ENCODE results near the gene PI4KB. TPM values are rescaled to one million over a fixed set of nuclear protein-coding genes. Genes with fewer than 3 reads are reported as not detected.
A peak's percentile ranks its signal among the peaks of the same experiment; 100 is the strongest.

The PI4KB gene
- total RNA-seq, 4 donors from 2014 or later, result 69.9 to 100 (median 72.3) TPM

DNA sequence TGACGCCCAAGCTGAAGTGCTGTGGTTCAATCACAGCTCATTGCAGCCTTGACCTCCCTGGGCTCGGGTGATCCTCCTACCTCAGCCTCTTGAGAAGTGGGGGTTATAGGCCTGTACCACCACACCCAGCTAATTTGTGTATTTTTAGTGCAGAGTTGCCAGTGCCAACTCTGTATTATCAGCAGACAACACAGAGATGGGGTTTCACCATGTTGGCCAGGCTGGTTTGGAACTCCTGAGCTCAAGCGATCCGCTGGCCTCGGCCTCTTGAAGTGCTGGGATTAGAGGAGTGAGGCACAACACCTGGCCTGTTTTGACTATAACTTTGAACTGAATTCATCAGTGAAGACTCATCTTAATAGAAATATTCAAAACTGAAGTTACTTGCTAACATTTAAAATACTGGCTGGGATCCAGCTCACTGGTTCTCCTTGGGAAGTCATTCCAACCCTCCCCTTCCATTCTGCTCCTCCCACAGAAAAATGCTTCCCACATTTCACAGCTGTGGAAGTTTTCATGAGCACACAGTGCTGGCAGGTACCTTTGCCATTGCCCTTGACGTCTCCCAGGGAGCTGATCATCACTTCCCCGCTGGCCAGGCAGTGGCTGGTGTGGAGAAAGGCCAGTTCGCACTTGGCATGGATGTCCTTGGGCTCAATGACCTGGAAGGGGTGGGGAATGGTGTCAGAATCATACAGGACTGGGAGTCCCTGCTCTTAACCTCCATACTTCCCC is 40.6 kb upstream of the PI4KB start:
- TF ChIP-seq POLR2A (IDR thresholded peaks at IDR 0.05), result no peak
- TF ChIP-seq, protein P1, sequence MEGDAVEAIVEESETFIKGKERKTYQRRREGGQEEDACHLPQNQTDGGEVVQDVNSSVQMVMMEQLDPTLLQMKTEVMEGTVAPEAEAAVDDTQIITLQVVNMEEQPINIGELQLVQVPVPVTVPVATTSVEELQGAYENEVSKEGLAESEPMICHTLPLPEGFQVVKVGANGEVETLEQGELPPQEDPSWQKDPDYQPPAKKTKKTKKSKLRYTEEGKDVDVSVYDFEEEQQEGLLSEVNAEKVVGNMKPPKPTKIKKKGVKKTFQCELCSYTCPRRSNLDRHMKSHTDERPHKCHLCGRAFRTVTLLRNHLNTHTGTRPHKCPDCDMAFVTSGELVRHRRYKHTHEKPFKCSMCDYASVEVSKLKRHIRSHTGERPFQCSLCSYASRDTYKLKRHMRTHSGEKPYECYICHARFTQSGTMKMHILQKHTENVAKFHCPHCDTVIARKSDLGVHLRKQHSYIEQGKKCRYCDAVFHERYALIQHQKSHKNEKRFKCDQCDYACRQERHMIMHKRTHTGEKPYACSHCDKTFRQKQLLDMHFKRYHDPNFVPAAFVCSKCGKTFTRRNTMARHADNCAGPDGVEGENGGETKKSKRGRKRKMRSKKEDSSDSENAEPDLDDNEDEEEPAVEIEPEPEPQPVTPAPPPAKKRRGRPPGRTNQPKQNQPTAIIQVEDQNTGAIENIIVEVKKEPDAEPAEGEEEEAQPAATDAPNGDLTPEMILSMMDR (IDR thresholded peaks at IDR 0.05), result no peak
- no peak for TF ChIP-seq EP300 (IDR thresholded peaks at IDR 0.05)
- Histone ChIP-seq H3K4me3 (no peak overlapping the region), H3K9me3 (no peaks in the 10 kb centered on the region), H3K4me1 (peaks cover 0 to 52% (median 38%) of the 10 kb centered on the region in 4 donors), H3K27ac (peak overlapping the region in 1 of 4 donors; percentile 52), H3K36me3 (peaks cover 0 to 41% (median 0%) of the 10 kb centered on the region in 3 donors), H3K27me3 (no peaks in the 10 kb centered on the region)
- WGBS, 2 donors, result 72 to 80% methylated on average over 8 of the region's 8 CpGs
- DNase-seq (ENCODE audit: low spot score in 2 of 2), result no peak

GRCh38 chr1:151364996-151365395 is 37.8 kb upstream of the PI4KB start:
- peaks cover 0 to 49% (median 0%) of the 10 kb centered on the region in 3 donors for H3K36me3 ChIP-seq
- no peak overlapping the region for H3K27ac ChIP-seq
- peaks cover 0 to 8% (median 0%) of the 10 kb centered on the region in 4 donors for H3K9me3 ChIP-seq
- 71 to 85% methylated on average over 4 of the region's 4 CpGs for WGBS, 2 donors
- no peak for DNase-seq (ENCODE audit: low spot score in 2 of 2)
- no peaks in the 10 kb centered on the region for H3K27me3 ChIP-seq
- no peak overlapping the region for H3K4me3 ChIP-seq
- peaks cover 0 to 23% (median 14%) of the 10 kb centered on the region in 4 donors for H3K4me1 ChIP-seq
- TF ChIP-seq, protein P1 (IDR thresholded peaks at IDR 0.05), result no peak

- H3K4me1 ChIP-seq, result peaks cover 0 to 2% (median 0%) of the 10 kb centered on the region in 4 donors
- no peak overlapping the region for H3K27ac ChIP-seq
- peaks cover 0 to 8% (median 0%) of the 10 kb centered on the region in 4 donors for H3K9me3 ChIP-seq
- H3K36me3 ChIP-seq, result peaks cover 0 to 49% (median 0%) of the 10 kb centered on the region in 3 donors
- 92 to 94% methylated on average over 2 to 3 of the region's 3 CpGs for WGBS, 2 donors
- no peaks in the 10 kb centered on the region for H3K27me3 ChIP-seq
- no peak for DNase-seq (ENCODE audit: low spot score in 2 of 2)
- no peak overlapping the region for H3K4me3 ChIP-seq
- TF ChIP-seq EP300 (IDR thresholded peaks at IDR 0.05), result no peak
- TF ChIP-seq, protein P1 (IDR thresholded peaks at IDR 0.05), result no peak
These were observed 35.3 kb upstream of the PI4KB start for GRCh38 chr1:151362308-151363155.

DNA sequence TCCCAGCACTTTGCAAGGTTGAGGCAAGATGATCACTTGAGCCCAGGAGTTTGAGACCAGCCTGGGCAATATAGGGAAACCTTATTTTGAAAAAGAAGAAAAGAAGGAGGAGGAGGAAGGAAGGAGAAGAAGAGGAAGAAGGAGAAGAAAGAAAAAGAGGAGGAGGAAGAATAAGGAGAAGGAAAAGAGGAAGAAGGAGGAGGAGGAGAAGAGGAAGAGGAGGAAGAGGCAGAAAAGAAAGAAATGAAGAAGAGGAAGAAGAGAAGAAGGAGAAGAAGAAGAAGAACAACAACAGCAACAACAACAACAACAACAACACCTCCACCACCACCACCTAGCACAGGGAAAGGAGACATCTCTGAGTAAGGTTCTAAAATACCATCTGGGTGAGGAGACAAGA is 34.7 kb upstream of the PI4KB start:
- DNase-seq (ENCODE audit: low spot score in 2 of 2), result no peak
- Histone ChIP-seq H3K27ac (no peak overlapping the region), H3K4me3 (no peak overlapping the region), H3K27me3 (no peaks in the 10 kb centered on the region), H3K9me3 (peaks cover 0 to 8% (median 0%) of the 10 kb centered on the region in 4 donors), H3K36me3 (peaks cover 0 to 49% (median 0%) of the 10 kb centered on the region in 3 donors), H3K4me1 (no peaks in the 10 kb centered on the region)
- TF ChIP-seq, protein P1 (IDR thresholded peaks at IDR 0.05), result no peak
- TF ChIP-seq POLR2A (IDR thresholded peaks at IDR 0.05) (no peak), EP300 (IDR thresholded peaks at IDR 0.05) (no peak)

DNA sequence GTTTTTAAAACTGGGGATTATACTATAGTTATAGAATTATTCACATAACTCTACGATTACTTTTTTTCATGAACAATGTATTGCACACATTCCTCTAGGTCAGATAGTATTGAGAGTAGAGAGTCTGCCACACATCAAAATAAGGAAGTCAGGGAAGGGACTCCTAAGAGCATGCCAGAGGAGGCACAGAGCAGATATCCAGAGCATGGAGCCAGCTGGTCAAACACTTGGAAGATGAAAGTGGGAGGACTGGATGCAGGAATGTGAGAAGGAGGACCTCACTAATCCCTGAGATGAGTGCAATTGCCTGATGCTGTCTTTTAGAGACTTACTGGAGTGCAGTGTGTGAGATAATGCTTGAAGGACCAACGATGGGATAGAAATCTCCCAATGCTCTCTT is 29.5 kb upstream of the PI4KB start:
- 34 to 38% methylated on average over 2 of the region's 2 CpGs for WGBS, 2 donors
- Histone ChIP-seq H3K4me3 (no peak overlapping the region), H3K36me3 (no peaks in the 10 kb centered on the region), H3K9me3 (no peaks in the 10 kb centered on the region), H3K27me3 (no peaks in the 10 kb centered on the region), H3K4me1 (no peaks in the 10 kb centered on the region), H3K27ac (no peak overlapping the region)
- TF ChIP-seq POLR2A (IDR thresholded peaks at IDR 0.05) (no peak), EP300 (IDR thresholded peaks at IDR 0.05) (no peak)
- TF ChIP-seq, protein P1 (IDR thresholded peaks at IDR 0.05), result no peak
- DNase-seq (ENCODE audit: low spot score in 2 of 2), result no peak
